Transverse colon (tissue), 3 donors: ENCODE measurements around the gene SPHK1.

Experiments
- POLR2A ChIP-seq: fragments of 450-650 bp; IDR thresholded peaks from one replicate; pipeline ENCODE4 v1.6.1; 2016; ENCODE audit warnings: antibody characterized with exemption, mild to moderate bottlenecking, moderate library complexity
- POLR2AphosphoS5 ChIP-seq, 3 donors: sonication (generic); formaldehyde crosslinking; IDR thresholded peaks; one replicate each; pipeline ENCODE4 v1.6.1; 2016; ENCODE audit warnings: antibody characterized with exemption in 3 of 3

GRCh38 chr17:76367642-76368041 lies 16.8 kb upstream of the SPHK1 start:
- TF ChIP-seq POLR2A: no peak
- TF ChIP-seq POLR2AphosphoS5 (IDR thresholded peaks at IDR 0.05): no peak
